Neural cell (in vitro differentiated cells): ENCODE data around the gene AK2.

Experiments used
- CTCF ChIP-seq: fragments of 450-650 bp; IDR thresholded peaks from 2 replicates; pipeline ENCODE4 v1.5.1; 2014; ENCODE audit warnings: antibody characterized with exemption, mild to moderate bottlenecking, moderate library complexity; ENCODE audit not compliant: poor library complexity, severe bottlenecking
- EP300 ChIP-seq: fragments of 450-650 bp; conservative IDR thresholded peaks from 2 replicates; pipeline ENCODE4 v1.6.1; 2014; ENCODE audit warnings: antibody characterized with exemption, mild to moderate bottlenecking, moderate library complexity; ENCODE audit not compliant: poor library complexity, severe bottlenecking
- EZH2 ChIP-seq: fragments of 200-600, 300-800 bp; shearing (Covaris generic), sonication (generic); IDR thresholded peaks from 2 replicates; pipeline ENCODE4 v1.6.1; 2014; ENCODE audit warnings: antibody characterized with exemption, low read length, borderline replicate concordance, mild to moderate bottlenecking; ENCODE audit not compliant: insufficient read depth, poor library complexity, severe bottlenecking
- MXI1 ChIP-seq: fragments of 450-650 bp; conservative IDR thresholded peaks from 2 replicates; pipeline ENCODE4 v1.6.1; 2014; ENCODE audit warnings: antibody characterized with exemption, mild to moderate bottlenecking; ENCODE audit not compliant: poor library complexity, severe bottlenecking
- POLR2AphosphoS5 ChIP-seq: IDR thresholded peaks from 2 replicates; pipeline ENCODE4 v1.6.1; 2012
- RAD21 ChIP-seq: fragments of 450-650 bp; conservative IDR thresholded peaks from 2 replicates; pipeline ENCODE4 v1.6.1; 2014; ENCODE audit warnings: antibody characterized with exemption, mild to moderate bottlenecking, moderate library complexity
- REST ChIP-seq: IDR thresholded peaks from 2 replicates; pipeline ENCODE4 v1.6.1; 2012; ENCODE audit warnings: borderline replicate concordance
- SMC3 ChIP-seq: fragments of 450-650 bp; conservative IDR thresholded peaks from 2 replicates; pipeline ENCODE4 v1.6.1; 2014; ENCODE audit warnings: antibody characterized with exemption, mild to moderate bottlenecking, moderate library complexity; ENCODE audit not compliant: poor library complexity
- TAF1 ChIP-seq: IDR thresholded peaks from 2 replicates; pipeline ENCODE4 v1.6.1; 2012; ENCODE audit warnings: low read depth

GRCh38 chr1:32965251-32965747 is 71.4 kb downstream of the AK2 start:
- TF ChIP-seq RAD21 (no peak), EP300 (no peak), EZH2 (no peak), CTCF (no peak), REST (no peak), POLR2AphosphoS5 (no peak), MXI1 (no peak), TAF1 (no peak), SMC3 (no peak)
